Glomerular visceral epithelial cell (primary cell): ENCODE data around the gene ADRM1.

ENCODE experiments used
- DNase-seq: peaks from one replicate; pipeline ENCODE4 v3.0.0-alpha.2; 2016; ENCODE audit errors: extremely low spot score

Gene ADRM1, protein sequence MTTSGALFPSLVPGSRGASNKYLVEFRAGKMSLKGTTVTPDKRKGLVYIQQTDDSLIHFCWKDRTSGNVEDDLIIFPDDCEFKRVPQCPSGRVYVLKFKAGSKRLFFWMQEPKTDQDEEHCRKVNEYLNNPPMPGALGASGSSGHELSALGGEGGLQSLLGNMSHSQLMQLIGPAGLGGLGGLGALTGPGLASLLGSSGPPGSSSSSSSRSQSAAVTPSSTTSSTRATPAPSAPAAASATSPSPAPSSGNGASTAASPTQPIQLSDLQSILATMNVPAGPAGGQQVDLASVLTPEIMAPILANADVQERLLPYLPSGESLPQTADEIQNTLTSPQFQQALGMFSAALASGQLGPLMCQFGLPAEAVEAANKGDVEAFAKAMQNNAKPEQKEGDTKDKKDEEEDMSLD

GRCh38 chr20:62302341-62303061 is at the start of gene ADRM1:
Gene ADRM1, plus strand, starts transcription at chr20:62302997. Its CDS starts 572 bp downstream, at chr20:62303569.
- peak; percentile 99 for DNase-seq

GRCh38 chr20:62253398-62253797 is 49.4 kb upstream of the ADRM1 start:
- DNase-seq, result no peak

DNA sequence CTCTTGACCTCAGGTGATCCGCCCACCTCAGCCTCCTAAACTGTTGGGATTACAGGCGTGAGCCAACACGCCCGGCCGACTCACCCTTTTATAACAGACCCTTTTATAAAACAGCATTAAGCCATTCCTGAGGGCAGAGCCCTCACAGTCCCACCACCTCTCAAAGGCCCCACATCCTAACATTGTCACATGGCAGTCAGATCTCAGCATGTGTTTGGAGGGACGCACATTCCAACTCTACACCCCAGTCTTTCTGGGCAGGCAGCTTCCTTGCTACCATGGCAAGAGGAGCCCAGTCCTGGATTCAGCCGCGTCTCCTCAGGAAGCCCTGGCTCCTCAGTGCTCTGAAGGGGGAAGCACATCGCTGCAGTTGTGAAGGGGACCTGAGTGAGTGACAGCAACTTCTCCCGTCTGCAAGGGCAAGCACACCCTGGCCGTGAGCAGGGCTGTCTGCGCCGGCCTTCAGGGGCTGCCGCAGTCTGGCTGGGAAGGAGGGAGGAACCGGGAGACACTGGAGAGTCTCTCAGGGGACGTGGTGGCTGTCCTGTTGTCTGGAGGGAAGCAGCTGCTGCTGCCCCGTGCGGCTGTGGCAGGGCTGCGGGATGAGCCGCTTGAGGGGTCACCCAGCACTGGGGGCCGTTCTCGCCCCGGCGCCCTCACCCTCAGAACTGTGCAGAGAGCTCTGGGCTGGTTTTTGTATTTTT is 48.6 kb upstream of the ADRM1 start:
- no peak for DNase-seq

DNA sequence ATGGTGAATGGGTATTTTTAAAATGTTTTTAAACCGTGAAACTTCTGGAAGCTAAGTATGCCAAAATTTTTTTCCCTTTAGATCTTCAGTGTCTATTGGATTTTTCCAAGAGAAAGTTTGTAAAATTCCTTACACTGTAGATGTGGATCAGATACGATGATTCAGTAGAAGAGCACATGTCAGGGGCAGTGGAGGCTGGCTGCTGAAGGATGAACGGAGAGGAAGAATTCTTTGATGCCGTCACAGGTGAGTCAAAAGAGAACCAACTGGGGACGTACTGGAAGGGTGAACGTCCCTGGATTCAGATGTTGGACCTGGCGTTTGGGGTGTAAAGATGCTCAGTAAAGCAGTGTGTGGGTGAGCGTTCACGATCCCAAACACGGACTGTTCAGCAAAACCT is 46.8 kb upstream of the ADRM1 start:
- no peak for DNase-seq

GRCh38 chr20:62258499-62259293 is 44.1 kb upstream of the ADRM1 start:
- peak; percentile 71 for DNase-seq

- no peak for DNase-seq
These were observed 43.6 kb upstream of the ADRM1 start for GRCh38 chr20:62259294-62259565.

DNA sequence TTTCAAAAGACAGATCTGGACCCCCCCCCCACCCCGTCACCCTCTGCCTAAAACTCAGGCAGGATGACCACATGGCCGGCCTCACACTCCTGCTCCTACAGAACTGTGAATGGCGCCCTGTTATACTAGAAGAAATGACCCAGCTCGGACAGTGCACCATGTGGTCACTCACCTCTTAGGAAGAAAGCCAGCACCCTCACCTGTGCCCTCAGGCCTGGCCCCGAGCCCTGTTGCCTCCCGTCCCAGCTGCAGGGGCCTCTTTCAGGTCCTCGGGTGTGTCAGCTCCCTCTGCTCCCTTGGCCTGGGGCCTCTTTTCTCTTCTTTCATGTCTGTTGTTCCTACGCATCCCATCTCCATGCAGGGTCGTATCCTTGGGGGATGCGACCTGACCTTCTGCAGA is 40.7 kb upstream of the ADRM1 start:
- no peak for DNase-seq

- DNase-seq, result no peak
These were observed 39.4 kb upstream of the ADRM1 start for GRCh38 chr20:62263396-62263795.

DNA sequence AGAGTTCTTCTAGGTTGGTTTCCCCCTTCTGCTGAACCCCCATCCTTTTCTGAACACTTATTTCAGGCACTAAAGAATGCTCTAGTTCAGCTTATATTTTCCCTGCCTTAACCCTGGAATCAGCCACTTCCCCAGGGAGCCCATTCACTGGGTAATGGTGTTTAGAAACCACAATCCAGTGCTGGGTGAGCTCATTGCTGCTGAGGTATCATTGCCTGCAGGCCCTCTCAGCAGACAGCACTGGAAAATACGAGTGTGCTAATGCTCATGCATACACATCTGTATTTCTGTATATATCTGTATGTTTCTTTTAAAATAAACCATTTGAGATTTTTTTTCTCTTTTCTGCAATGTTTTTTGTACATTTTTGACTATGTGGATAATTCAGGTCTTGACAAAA is 37.4 kb upstream of the ADRM1 start:
- no peak for DNase-seq

GRCh38 chr20:62266340-62266739 is 36.5 kb upstream of the ADRM1 start:
- DNase-seq, result no peak

DNA sequence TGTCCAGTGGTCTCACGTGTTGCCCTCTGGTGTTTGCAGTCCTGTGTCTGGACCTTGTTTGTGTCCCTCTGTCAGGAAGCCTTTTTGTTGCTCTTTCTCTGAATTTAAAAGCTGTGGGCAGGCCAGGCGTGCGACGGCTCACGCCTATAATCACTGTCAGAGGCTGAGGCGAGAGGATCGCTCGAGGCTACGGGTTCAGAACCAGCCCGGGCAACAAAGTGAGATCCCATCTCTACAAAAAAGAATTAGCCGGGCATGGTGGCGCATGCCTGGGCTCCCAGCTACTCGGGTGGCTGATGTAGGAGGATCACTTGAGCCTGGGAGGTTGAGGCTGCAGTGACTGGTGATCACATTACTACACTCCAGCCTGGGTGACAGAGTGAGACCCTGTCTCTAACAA is 35.9 kb upstream of the ADRM1 start:
- DNase-seq, result no peak

DNA sequence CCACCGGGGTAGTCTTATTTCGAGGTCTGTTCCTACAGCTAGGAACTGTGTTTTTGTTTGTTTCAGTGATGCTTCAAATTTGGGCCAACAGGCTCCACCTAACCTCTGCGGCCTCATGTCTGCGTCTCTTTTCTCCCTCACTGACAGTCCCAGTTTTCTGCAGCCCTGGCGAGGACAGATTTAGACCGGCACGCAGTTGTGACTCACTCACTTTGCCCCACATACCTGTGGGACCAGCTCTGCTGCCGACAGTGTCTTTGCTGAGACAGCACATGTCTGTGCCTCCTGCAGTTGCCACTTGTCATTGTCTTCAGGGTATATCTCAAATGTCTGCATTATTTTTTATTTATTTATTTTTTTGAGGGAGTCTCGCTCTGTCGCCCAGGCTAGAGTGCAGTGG is 35.3 kb upstream of the ADRM1 start:
- no peak for DNase-seq

GRCh38 chr20:62268228-62268900 is 34.4 kb upstream of the ADRM1 start:
- no peak for DNase-seq

DNA sequence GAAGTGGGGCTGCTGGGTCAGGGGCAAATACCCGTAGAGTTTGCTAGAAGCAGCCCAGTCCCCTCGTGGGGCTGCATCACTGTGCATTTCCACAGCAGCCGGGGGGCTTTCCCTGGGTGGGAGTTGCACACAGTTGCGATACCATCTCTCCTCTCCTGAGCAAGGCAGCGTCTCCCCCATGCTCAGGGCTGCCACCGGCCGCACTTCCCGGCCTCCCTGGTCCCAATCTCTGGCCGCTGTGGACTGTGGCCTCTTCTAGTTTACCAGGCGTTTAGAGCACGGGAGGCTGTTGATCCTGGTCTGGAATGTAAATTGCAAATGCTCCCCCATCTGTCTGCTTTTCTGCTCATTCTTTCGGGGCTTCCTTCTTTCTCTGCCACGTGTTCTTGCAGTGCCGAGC is 33.4 kb upstream of the ADRM1 start:
- DNase-seq, result no peak

- no peak for DNase-seq
These were observed 32.9 kb upstream of the ADRM1 start for GRCh38 chr20:62269871-62270270.

- DNase-seq, result no peak
These were observed 30.6 kb upstream of the ADRM1 start for GRCh38 chr20:62272200-62272599.

DNA sequence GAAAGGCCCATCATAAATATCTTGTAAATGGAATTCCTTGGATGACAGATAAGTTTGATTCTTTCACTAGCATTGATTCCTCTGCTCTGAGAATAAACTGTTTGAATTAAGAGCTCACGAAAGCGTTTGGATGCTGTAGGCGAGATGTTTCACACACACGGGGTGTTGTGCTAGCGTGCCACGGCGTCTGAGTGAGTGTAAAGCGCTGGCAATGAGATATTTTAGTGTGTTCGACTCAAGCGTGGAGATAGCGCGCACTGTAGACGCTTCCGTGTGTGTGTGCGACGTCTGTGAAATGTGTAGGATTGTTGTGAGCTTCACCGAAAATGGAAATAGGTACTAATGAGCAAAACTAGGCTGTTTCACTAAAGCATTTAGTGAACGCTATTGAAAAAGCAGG is 29.4 kb upstream of the ADRM1 start:
- DNase-seq, result no peak

- no peak for DNase-seq
These were observed 28.4 kb upstream of the ADRM1 start for GRCh38 chr20:62274332-62274950.

GRCh38 chr20:62275219-62275618 is 27.6 kb upstream of the ADRM1 start:
- no peak for DNase-seq

GRCh38 chr20:62276439-62276838 is 26.4 kb upstream of the ADRM1 start:
- no peak for DNase-seq

GRCh38 chr20:62277253-62277652 is 25.5 kb upstream of the ADRM1 start:
- no peak for DNase-seq
